ENCODE results near the gene TCEAL5.
"Not testable (repeated sequence)": the region's sequence is repeated elsewhere in the genome, so short reads cannot be mapped to it uniquely, and the experiment has no call there.

Gene TCEAL5

GRCh38 chrX:103233263-103233662 is 43.3 kb downstream of the TCEAL5 start:
- no peak for DNase-seq (ENCODE audit: low spot score)

- DNase-seq (ENCODE audit: low spot score), result not testable (repeated sequence)
Observed at GRCh38 chrX:103225918-103226317, 50.6 kb downstream of the TCEAL5 start.

Measured in RKO (cell line).